Measurements from ENCODE around the gene CGB2. TPM values are rescaled to one million over a fixed set of nuclear protein-coding genes. Genes with fewer than 3 reads are reported as not detected.

Gene CGB2
- total and polyA plus RNA-seq, 9 of the 15 experiments (the other 6 are each of a cell fraction or from before 2014, with no cell fraction given), result 0.22 TPM; not detected in 8

- H2AFZ ChIP-seq (ENCODE audit: low read depth, low read length), result peak overlapping the region; percentile 78
- POLR2A ChIA-PET, result interaction anchor here (0.5 to 1.0 kb wide), 7 partner anchors 9 to 278 kb away, joined by 3 to 4 read pairs (median 3); partner anchors contain the start of gene FTL
- H3K9me3 ChIP-seq (replicated peaks; ENCODE audit: control insufficient read depth, insufficient read depth, low read depth, low read length), result no peaks in the 10 kb centered on the region
- no TSS peak for BruUV-seq (replicated peaks)
- peaks cover 3 to 21% of the 10 kb centered on the region in 2 experiments; a peak in 4 of 5 replicates for H3K27me3 ChIP-seq (ENCODE audit: control insufficient read depth in 2 of 2, insufficient read depth in 2 of 2, low read length in 2 of 2)
- H3K27ac ChIP-seq (ENCODE audit: extremely low read depth, low read depth, low read length), result peak overlapping the region; percentile 52; the same call in 2 of the 3 replicates
- no peaks in the 10 kb centered on the region for H3K79me2 ChIP-seq (ENCODE audit: control insufficient read depth, insufficient read depth, low read length)
- WGBS (ENCODE audit: insufficient coverage, low coverage, missing lambda C conversion rate), result 30% methylated on average over 19 of the region's 23 CpGs
- H4K20me1 ChIP-seq (replicated peaks; ENCODE audit: control insufficient read depth, insufficient read depth, low read length), result no peaks in the 10 kb centered on the region
- H3K36me3 ChIP-seq (ENCODE audit: control insufficient read depth, insufficient read depth, low read length), result no peaks in the 10 kb centered on the region
- H3K4me1 ChIP-seq (replicated peaks in 1 of 2; ENCODE audit: control insufficient read depth in 2 of 2, insufficient read depth in 2 of 2, low read length in 2 of 2), result peaks cover 9 to 32% of the 10 kb centered on the region in 2 experiments; a peak in 4 of 5 replicates
- FAIRE-seq, result peak; percentile 96
- peak; percentile 95 for ATAC-seq
- no peak overlapping the region for H3K4me3 ChIP-seq
- DNase-seq (ENCODE audit: extremely low read depth in 1 of 4, low spot score in 3 of 4), result peak; percentile 76 to 91 (median 82)
- H3K4me2 ChIP-seq (ENCODE audit: insufficient read depth, low read length), result peak overlapping the region; percentile 47
- in situ Hi-C loops (cut with MboI), result no loop called here
- peak overlapping the region; percentile 21 to 84 for H3K9ac ChIP-seq (ENCODE audit: insufficient read depth in 1 of 2, low read depth in 2 of 2, low read length in 2 of 2)
- intact Hi-C loops (cut with micrococcal nuclease), result loop anchor here (2.0 to 5.0 kb wide), 2 partner anchors 75 to 286 kb away; no protein-coding TSS in a partner anchor
- no peaks in the 10 kb centered on the region for H3K9me1 ChIP-seq (ENCODE audit: control insufficient read depth, insufficient read depth, low read length)
- CTCF ChIA-PET (ENCODE audit: low intra/inter-chr PET ratio), result interaction anchor here (0.5 to 1.0 kb wide), 6 partner anchors 54 to 279 kb away, joined by 3 to 5 read pairs (median 3); no protein-coding TSS in a partner anchor
- TF ChIP-seq, protein P1, sequence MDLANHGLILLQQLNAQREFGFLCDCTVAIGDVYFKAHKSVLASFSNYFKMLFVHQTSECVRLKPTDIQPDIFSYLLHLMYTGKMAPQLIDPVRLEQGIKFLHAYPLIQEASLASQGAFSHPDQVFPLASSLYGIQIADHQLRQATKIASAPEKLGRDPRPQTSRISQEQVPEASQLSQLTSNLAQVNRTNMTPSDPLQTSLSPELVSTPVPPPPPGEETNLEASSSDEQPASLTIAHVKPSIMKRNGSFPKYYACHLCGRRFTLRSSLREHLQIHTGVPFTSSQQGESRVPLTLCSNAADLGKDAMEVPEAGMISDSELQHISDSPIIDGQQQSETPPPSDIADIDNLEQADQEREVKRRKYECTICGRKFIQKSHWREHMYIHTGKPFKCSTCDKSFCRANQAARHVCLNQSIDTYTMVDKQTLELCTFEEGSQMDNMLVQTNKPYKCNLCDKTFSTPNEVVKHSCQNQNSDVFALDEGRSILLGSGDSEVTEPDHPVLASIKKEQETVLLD (IDR thresholded peaks at IDR 0.05), result peak; percentile 63; the same call in 1 of the 2 replicates
- TF ChIP-seq HNRNPL (IDR thresholded peaks at IDR 0.05; ENCODE audit: low read depth, low read length), result no peak
- TF ChIP-seq, protein P2, sequence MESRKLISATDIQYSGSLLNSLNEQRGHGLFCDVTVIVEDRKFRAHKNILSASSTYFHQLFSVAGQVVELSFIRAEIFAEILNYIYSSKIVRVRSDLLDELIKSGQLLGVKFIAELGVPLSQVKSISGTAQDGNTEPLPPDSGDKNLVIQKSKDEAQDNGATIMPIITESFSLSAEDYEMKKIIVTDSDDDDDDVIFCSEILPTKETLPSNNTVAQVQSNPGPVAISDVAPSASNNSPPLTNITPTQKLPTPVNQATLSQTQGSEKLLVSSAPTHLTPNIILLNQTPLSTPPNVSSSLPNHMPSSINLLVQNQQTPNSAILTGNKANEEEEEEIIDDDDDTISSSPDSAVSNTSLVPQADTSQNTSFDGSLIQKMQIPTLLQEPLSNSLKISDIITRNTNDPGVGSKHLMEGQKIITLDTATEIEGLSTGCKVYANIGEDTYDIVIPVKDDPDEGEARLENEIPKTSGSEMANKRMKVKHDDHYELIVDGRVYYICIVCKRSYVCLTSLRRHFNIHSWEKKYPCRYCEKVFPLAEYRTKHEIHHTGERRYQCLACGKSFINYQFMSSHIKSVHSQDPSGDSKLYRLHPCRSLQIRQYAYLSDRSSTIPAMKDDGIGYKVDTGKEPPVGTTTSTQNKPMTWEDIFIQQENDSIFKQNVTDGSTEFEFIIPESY (CRISPR knock-in tag; IDR thresholded peaks at IDR 0.05), result no peak
- TF ChIP-seq ZBED1 (IDR thresholded peaks at IDR 0.05), result no peak
- no peak for TF ChIP-seq ZNF140 (CRISPR knock-in tag; IDR thresholded peaks at IDR 0.05)
- no peak for TF ChIP-seq HOXB6 (CRISPR knock-in tag; IDR thresholded peaks at IDR 0.05; ENCODE audit: borderline replicate concordance)
- TF ChIP-seq FOXA3 (CRISPR knock-in tag; conservative IDR thresholded peaks at IDR 0.05 in 1 of 2, IDR thresholded peaks at IDR 0.05 in 1 of 2), result no peak
- TF ChIP-seq OTX1 (CRISPR knock-in tag; IDR thresholded peaks at IDR 0.05), result no peak
- peak; percentile 86 for TF ChIP-seq ZNF316 (IDR thresholded peaks at IDR 0.05)
- no peak for TF ChIP-seq SREBF1 (IDR thresholded peaks at IDR 0.05; ENCODE audit: borderline replicate concordance, low read depth, low read length)
- TF ChIP-seq MTA1 (IDR thresholded peaks at IDR 0.05; ENCODE audit: borderline replicate concordance), result peak; percentile 54; the same call in 1 of the 2 replicates
- peak; percentile 62; the same call in 1 of the 2 replicates for TF ChIP-seq ESRRA (IDR thresholded peaks at IDR 0.05; ENCODE audit: borderline replicate concordance, low read depth)
- no peak for TF ChIP-seq CREBBP (IDR thresholded peaks at IDR 0.05; ENCODE audit: low read depth, low read length)
- TF ChIP-seq, protein P3, sequence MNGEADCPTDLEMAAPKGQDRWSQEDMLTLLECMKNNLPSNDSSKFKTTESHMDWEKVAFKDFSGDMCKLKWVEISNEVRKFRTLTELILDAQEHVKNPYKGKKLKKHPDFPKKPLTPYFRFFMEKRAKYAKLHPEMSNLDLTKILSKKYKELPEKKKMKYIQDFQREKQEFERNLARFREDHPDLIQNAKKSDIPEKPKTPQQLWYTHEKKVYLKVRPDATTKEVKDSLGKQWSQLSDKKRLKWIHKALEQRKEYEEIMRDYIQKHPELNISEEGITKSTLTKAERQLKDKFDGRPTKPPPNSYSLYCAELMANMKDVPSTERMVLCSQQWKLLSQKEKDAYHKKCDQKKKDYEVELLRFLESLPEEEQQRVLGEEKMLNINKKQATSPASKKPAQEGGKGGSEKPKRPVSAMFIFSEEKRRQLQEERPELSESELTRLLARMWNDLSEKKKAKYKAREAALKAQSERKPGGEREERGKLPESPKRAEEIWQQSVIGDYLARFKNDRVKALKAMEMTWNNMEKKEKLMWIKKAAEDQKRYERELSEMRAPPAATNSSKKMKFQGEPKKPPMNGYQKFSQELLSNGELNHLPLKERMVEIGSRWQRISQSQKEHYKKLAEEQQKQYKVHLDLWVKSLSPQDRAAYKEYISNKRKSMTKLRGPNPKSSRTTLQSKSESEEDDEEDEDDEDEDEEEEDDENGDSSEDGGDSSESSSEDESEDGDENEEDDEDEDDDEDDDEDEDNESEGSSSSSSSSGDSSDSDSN (IDR thresholded peaks at IDR 0.05; ENCODE audit: borderline replicate concordance in 1 of 2, low read depth in 2 of 2, low read length in 2 of 2), result 0 out of 4 replicates have a peak, but pooled peaks of 1 of the 2 experiments have one; percentile 14
- no peak for TF ChIP-seq ZNF766 (CRISPR knock-in tag; conservative IDR thresholded peaks at IDR 0.05)
Measured at GRCh38 chr19:49073514-49074378, 42.1 kb downstream of the CGB2 start.

Data from K562 (cell line).